Heart right ventricle (tissue), 16 donors: ENCODE data around the gene ABCA3. TPM values are rescaled to one million over a fixed set of nuclear protein-coding genes. Genes with fewer than 3 reads are reported as not detected.

Source experiments
- ATAC-seq, 8 donors: fragments of 200-7000 bp; cut with Tn5 transposase; one replicate each; pipeline ENCODE4 v1.9.1; 2020; ENCODE audit warnings: mild to moderate bottlenecking in 8 of 8, moderate library complexity in 8 of 8, moderate number of reproducible peaks in 1 of 8
- DNase-seq, 2 donors: peaks; one replicate each; pipeline ENCODE4 v3.0.0-alpha.2; 2020
- H3K27ac ChIP-seq, 10 donors: fragments of 200-600 bp; sonication (generic) in 2 of 10; one replicate each; pipeline versions ENCODE4 v1.5.0 to v1.8.0; 2020 to 2022; ENCODE audit warnings: mild to moderate bottlenecking in 3 of 10
- H3K27me3 ChIP-seq, 7 donors: fragments of 200-600 bp; one replicate each; pipeline ENCODE4 v1.8.0; 2021 to 2022; ENCODE audit warnings: mild to moderate bottlenecking in 2 of 7
- H3K36me3 ChIP-seq, 9 donors: fragments of 200-600 bp; sonication (generic) in 1 of 9; one replicate each; pipeline versions ENCODE4 v1.5.0 to v1.8.0; 2020 to 2022; ENCODE audit warnings: mild to moderate bottlenecking in 2 of 9
- H3K4me1 ChIP-seq, 9 donors: fragments of 200-600 bp; sonication (generic) in 1 of 9; one replicate each; pipeline versions ENCODE4 v1.5.0 to v1.8.0; 2020 to 2022; ENCODE audit warnings: mild to moderate bottlenecking in 4 of 9
- H3K4me3 ChIP-seq, 10 donors: fragments of 200-600 bp; sonication (generic) in 2 of 10; one replicate each; pipeline versions ENCODE4 v1.5.0 to v1.8.0; 2020 to 2022; ENCODE audit warnings: mild to moderate bottlenecking in 7 of 10, moderate library complexity in 2 of 10
- H3K9me3 ChIP-seq, 11 donors: fragments of 200-600 bp in 10 of 11; sonication (generic) in 2 of 11; one replicate each; pipeline versions ENCODE4 v1.5.0 to v1.8.0; 2013 to 2022; ENCODE audit warnings: mild to moderate bottlenecking in 2 of 11, control low read depth in 1 of 11, moderate library complexity in 1 of 11
- CTCF ChIP-seq, 9 donors: fragments of 200-600 bp; sonication (generic) in 2 of 9; IDR thresholded peaks; one replicate each; pipeline versions ENCODE4 v1.5.0 to v1.8.0; 2021 to 2022; ENCODE audit warnings: antibody characterized with exemption in 9 of 9, mild to moderate bottlenecking in 5 of 9, moderate library complexity in 1 of 9
- WGBS, 2 donors: extraction: QIAGEN DNeasy Blood & Tissue Kit; methylation state at CpG; one replicate each; pipeline ENCODE4 v1.1.7; 2013; ENCODE audit warnings: inconsistent platforms in 1 of 2; 5-methylcytosine and 5-hydroxymethylcytosine counted together
- intact Hi-C, 10 donors: fragments of 100-400 bp; cut with DNase I; formaldehyde crosslinking; loops; one replicate each; pipeline versions ENCODE4 v1.11.1 to v1.14.2; 2022
- polyA plus RNA-seq, 2 donors: library from polyadenylated mRNA; stranded (reverse); fragments of 200-250 nt; gene quantifications; one replicate each; pipeline ENCODE4 v1.2.3, GENCODE V29; 2013
- total RNA-seq, 10 donors: library from RNA; stranded (reverse); fragmentation: NEBNext Ultra II Directional in 3 of 10; extraction: Animal tissue kit (Norgen Biotek cat#: 25700) in 3 of 10; gene quantifications; one replicate each; pipeline versions ENCODE4 v1.2.1 to v1.2.4, GENCODE V29; 2021 to 2023
- donor health status: Arrhythmogenic right ventricular cardiomyopathy.
- donor health status: ischemic (EF 13 %, LVEDD 7.1; RV severe dilation, severe dysfunction).
- donor health status: healthy with polysubstance abuse.
- donor health status: DM: no; HTN: yes; CAD: no.
- donor health status: DM: no; HTN: no; CAD: no.
- donor health status: ischemic (EF 25% LVEDD 6.9; RV normal size, moderate dysfunction).
- donor health status: ischemic (EF 25% LVEDD 5.7; RV mildly dilated, moderate dysfunction).
- donor health status: healthy.
- donor health status: DM: yes; HTN: yes; CAD: no.
- donor health status: Ischemic cardiomyopathy.
- donor health status: ischemic (EF 35%, LVEDD 5.7; RV mildly dilated, moderate dysfunction).
- donor health status: nonischemic (EF 11% LVEDD 7.7; RV severe dilation, severe dysfunction).
- donor health status: DM: yes; HTN: yes; CAD: no.
- donor health status: PGD.
- donor health status: ischemic (EF 29% LVEDD 5.4; RV normal size, mild dysfunction).
- donor health status: nonischemic (EF 23%, LVEDD 6.1; RV moderate dilation, normal function).

Gene ABCA3
- total and polyA plus RNA-seq, 12 donors, result 4.9 to 12.5 (median 9.2) TPM

GRCh38 chr16:2292221-2292620 is 48.3 kb downstream of the ABCA3 start:
- no peak for TF ChIP-seq CTCF (IDR thresholded peaks at IDR 0.05)
- ATAC-seq (no peak), DNase-seq (no peak)
- Histone ChIP-seq H3K36me3 (peaks cover 0 to 78% (median 8%) of the 10 kb centered on the region in 9 donors), H3K27ac (no peak overlapping the region), H3K9me3 (no peaks in the 10 kb centered on the region), H3K4me1 (peaks cover 0 to 4% (median 0%) of the 10 kb centered on the region in 9 donors), H3K4me3 (no peak overlapping the region), H3K27me3 (no peaks in the 10 kb centered on the region)
- intact Hi-C loops, result no loop called here
- WGBS, 2 donors, result 92 to 94% methylated on average over 9 of the region's 9 CpGs

- Histone ChIP-seq H3K4me3 (no peak overlapping the region), H3K36me3 (peaks cover 0 to 87% (median 9%) of the 10 kb centered on the region in 9 donors), H3K27ac (no peak overlapping the region), H3K9me3 (no peaks in the 10 kb centered on the region), H3K4me1 (no peaks in the 10 kb centered on the region), H3K27me3 (no peaks in the 10 kb centered on the region)
- ATAC-seq (no peak), DNase-seq (no peak)
- WGBS, 2 donors, result 93 to 94% methylated on average over 23 of the region's 23 CpGs
- TF ChIP-seq CTCF (IDR thresholded peaks at IDR 0.05), result no peak
- intact Hi-C loops, result no loop called here
These were observed 51.2 kb downstream of the ABCA3 start for GRCh38 chr16:2289282-2289681.

- no peak for DNase-seq
- H3K4me1 ChIP-seq, result no peaks in the 10 kb centered on the region
- no peak overlapping the region for H3K4me3 ChIP-seq
- intact Hi-C loops, result no loop called here
- TF ChIP-seq CTCF (IDR thresholded peaks at IDR 0.05), result no peak
- H3K27ac ChIP-seq, result no peak overlapping the region
- no peaks in the 10 kb centered on the region for H3K9me3 ChIP-seq
- no peaks in the 10 kb centered on the region for H3K27me3 ChIP-seq
- peaks cover 0 to 89% (median 8%) of the 10 kb centered on the region in 9 donors for H3K36me3 ChIP-seq
- no peak for ATAC-seq
- 73 to 87% methylated on average over 8 of the region's 8 CpGs for WGBS, 2 donors
These were observed 51.8 kb downstream of the ABCA3 start for GRCh38 chr16:2288726-2289125.

DNA sequence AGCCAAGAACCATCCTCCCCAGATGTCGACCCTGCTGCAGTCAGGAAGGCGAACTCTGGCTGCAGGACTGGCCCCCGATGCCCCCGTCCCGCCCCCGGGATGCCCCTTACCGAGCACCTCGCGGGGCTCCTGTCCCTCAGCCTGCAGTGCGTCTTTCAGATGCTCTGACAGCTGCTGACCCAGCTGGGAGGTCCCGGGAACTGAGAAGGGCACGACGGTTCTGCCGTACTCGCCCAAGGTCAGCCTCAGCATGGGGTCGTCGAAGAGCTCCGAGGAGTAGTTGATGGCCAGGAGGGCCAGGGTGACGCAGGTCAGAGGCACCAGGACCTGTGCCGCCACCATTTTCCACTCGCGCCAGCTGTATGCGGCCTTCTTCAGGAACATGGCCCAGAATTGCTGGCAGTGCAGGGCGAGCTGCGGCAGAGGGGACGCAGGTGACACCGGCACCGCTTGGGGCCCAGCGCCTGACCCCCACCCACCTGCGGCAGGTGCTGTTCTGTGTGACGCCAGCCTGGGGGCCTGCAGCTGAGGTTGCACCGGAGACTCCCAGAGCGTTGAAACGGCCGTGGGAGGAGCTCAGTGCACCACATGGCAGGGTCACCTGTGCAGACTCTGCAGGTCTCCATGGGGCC is 52.5 kb downstream of the ABCA3 start:
- DNase-seq, result no peak
- intact Hi-C loops, result no loop called here
- no peak overlapping the region for H3K27ac ChIP-seq
- H3K9me3 ChIP-seq, result no peaks in the 10 kb centered on the region
- H3K27me3 ChIP-seq, result no peaks in the 10 kb centered on the region
- no peak for TF ChIP-seq CTCF (IDR thresholded peaks at IDR 0.05)
- ATAC-seq, result peak in 1 of 8 donors; percentile 19
- no peaks in the 10 kb centered on the region for H3K4me1 ChIP-seq
- H3K4me3 ChIP-seq, result no peak overlapping the region
- WGBS, 2 donors, result 81 to 87% methylated on average over 35 of the region's 35 CpGs
- H3K36me3 ChIP-seq, result peaks cover 0 to 92% (median 8%) of the 10 kb centered on the region in 9 donors
